ENCODE measurements around the gene ZNF165. TPM values are rescaled to one million over a fixed set of nuclear protein-coding genes. Genes with fewer than 3 reads are reported as not detected.

ZNF165 gene
- total and polyA plus RNA-seq, 4 donors: 0.24 to 2.1 (median 0.52) TPM

Other genes starting within 250 kb of the ZNF165 start
- not detected for gene OR2B2, start 168.2 kb upstream of the ZNF165 start, total RNA-seq
- not detected for gene OR2B2, start 168.2 kb upstream of the ZNF165 start, polyA plus RNA-seq
- not detected for gene OR2B6, start 123.3 kb upstream of the ZNF165 start, total RNA-seq
- gene OR2B6, start 123.3 kb upstream of the ZNF165 start, polyA plus RNA-seq: not detected
- 1 to 10 TPM; 4.4 to 5.0 TPM for gene ZSCAN16, start 44.0 kb downstream of the ZNF165 start, total RNA-seq
- 1 to 10 TPM; 4.5 to 7.3 TPM for gene ZSCAN16, start 44.0 kb downstream of the ZNF165 start, polyA plus RNA-seq
- 10 to 100 TPM; 20.7 to 31.8 TPM for gene ZKSCAN8, start 61.3 kb downstream of the ZNF165 start, total RNA-seq
- gene ZKSCAN8, start 61.3 kb downstream of the ZNF165 start, polyA plus RNA-seq: 10 to 100 TPM in 1 of 2 donors, 1 to 10 TPM in 1; 2.3 to 12.5 TPM
- gene ZSCAN9, start 144.7 kb downstream of the ZNF165 start, total RNA-seq: 10 to 100 TPM; 15.4 to 18.5 TPM
- gene ZSCAN9, start 144.7 kb downstream of the ZNF165 start, polyA plus RNA-seq: 10 to 100 TPM in 1 of 2 donors, 1 to 10 TPM in 1; 4.4 to 14.0 TPM
- 1 to 10 TPM; 4.0 to 6.8 TPM for gene ZKSCAN4, start 171.7 kb downstream of the ZNF165 start, total RNA-seq
- 1 to 10 TPM; 2.5 to 3.6 TPM for gene ZKSCAN4, start 171.7 kb downstream of the ZNF165 start, polyA plus RNA-seq
- gene NKAPL, start 178.7 kb downstream of the ZNF165 start, total RNA-seq: 1 to 10 TPM; 1.6 to 3.2 TPM
- gene NKAPL, start 178.7 kb downstream of the ZNF165 start, polyA plus RNA-seq: 1 to 10 TPM; 1.9 to 4.3 TPM
- gene ZSCAN26, start 186.6 kb downstream of the ZNF165 start, total RNA-seq: 10 to 100 TPM; 15.7 to 22.8 TPM
- gene ZSCAN26, start 186.6 kb downstream of the ZNF165 start, polyA plus RNA-seq: 10 to 100 TPM; 15.9 to 16.1 TPM
- 1 to 10 TPM; 6.2 to 6.7 TPM for gene PGBD1, start 201.0 kb downstream of the ZNF165 start, total RNA-seq
- gene PGBD1, start 201.0 kb downstream of the ZNF165 start, polyA plus RNA-seq: 1 to 10 TPM; 3.5 to 7.2 TPM